AG09309 (cell line): Measurements from ENCODE around the gene ANKRD39.

Experiments used
- DNase-seq: peaks from one replicate; pipeline ENCODE4 v3.0.0-alpha.2; 2010; ENCODE audit warnings: low read depth
- H3K4me3 ChIP-seq: 2 replicates; pipeline ENCODE4 v1.5.1; 2011; ENCODE audit warnings: mild to moderate bottlenecking, low read depth, low read length, moderate library complexity; ENCODE audit not compliant: control insufficient read depth
- TF ChIP-seq, protein P1 (sequence below): IDR thresholded peaks from 2 replicates; pipeline ENCODE4 v1.5.1; 2011; ENCODE audit warnings: mild to moderate bottlenecking, low read depth, low read length, inconsistent platforms; ENCODE audit not compliant: insufficient read depth, control insufficient read depth; ENCODE audit errors: missing control alignments

The ANKRD39 gene

DNA sequence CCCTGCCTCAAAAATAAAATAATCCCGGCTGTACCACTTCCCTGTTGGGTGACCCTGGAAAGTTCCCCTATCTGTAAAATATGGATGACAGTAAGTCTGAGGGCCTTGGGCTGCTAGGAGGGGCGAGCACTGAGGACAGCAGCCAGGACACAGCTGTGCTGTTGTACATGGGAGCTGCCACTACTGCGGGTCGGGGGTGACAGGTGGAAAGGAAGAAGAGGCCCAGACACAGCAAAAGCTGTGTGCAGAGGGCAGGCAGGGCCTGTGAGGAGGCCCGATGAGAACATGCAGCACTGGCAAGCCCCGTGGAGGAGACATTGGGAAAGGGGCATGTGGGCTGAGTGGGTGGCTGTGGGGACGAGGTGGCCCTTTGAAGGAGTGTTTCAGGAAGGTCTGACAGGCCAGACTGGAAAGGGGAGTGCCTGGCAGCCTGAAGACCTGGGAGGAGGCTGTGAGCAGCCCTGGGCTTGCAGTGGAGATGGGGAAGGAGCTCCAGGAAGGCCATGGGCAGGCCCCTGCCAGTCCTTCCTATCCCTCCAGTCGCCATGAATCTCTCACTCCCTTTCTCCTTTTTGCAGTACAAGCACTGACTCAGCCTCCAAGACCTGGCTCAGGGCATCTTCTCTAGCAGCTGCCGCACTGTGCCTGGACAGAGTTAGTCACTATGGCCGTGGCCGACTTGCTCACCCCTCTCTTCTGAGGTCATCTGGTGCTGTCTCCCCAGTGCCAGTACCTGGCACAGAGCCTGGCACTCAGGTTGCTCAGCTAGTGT lies 41.0 kb upstream of the ANKRD39 start:
- no peak for DNase-seq
- TF ChIP-seq, protein P1, sequence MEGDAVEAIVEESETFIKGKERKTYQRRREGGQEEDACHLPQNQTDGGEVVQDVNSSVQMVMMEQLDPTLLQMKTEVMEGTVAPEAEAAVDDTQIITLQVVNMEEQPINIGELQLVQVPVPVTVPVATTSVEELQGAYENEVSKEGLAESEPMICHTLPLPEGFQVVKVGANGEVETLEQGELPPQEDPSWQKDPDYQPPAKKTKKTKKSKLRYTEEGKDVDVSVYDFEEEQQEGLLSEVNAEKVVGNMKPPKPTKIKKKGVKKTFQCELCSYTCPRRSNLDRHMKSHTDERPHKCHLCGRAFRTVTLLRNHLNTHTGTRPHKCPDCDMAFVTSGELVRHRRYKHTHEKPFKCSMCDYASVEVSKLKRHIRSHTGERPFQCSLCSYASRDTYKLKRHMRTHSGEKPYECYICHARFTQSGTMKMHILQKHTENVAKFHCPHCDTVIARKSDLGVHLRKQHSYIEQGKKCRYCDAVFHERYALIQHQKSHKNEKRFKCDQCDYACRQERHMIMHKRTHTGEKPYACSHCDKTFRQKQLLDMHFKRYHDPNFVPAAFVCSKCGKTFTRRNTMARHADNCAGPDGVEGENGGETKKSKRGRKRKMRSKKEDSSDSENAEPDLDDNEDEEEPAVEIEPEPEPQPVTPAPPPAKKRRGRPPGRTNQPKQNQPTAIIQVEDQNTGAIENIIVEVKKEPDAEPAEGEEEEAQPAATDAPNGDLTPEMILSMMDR, result no peak
- no peak overlapping the region for H3K4me3 ChIP-seq

DNA sequence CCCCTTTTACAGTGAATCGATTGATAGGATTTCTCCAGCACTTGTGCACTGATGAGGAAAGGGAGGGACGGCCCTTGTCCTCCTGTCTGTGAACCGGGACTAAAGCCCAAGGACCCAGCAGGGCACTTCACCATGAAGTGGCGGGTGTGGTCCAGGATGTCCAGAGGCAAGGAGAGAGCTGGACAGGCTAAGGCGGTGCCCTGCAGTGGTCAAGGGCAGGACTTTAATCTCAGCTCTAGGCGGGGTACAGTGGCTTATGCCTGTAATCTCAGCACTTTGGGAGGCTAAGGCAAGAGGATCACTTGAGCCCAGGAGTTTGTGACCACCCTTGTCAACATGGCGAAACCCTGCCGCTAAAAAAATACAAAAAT lies 40.3 kb upstream of the ANKRD39 start:
- TF ChIP-seq, protein P1, result no peak
- no peak for DNase-seq
- no peak overlapping the region for H3K4me3 ChIP-seq

DNA sequence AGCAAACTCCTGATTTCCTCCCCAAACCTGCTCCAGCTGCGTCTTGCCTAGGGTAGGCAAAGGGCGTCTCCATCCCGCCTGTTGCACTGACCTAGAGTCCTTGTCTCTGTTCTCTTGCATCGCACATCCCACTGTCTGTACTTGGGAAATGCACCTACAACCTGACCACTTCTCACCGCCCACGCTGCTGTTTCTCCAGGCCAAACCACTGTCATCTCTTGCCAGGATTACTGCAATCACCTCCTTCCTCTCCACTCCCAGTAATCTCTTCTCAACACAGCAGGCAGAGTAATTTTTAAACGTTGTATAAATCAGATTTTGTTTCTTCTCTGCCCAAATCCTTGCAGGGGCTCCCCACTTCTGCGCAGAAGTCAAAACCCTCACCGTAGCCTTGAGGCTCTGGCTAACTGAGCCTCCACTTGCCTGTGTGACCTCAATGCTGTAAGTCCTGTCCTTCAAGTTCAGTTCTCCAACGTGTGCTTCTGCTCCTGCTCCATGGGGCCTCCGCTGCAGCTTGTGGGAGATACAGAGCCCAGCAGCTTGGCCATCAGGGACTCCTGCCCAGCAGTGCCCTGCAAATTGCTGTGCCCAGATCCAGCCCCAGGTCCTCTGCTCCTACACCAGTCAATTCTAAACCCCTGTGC lies 39.8 kb upstream of the ANKRD39 start:
- TF ChIP-seq, protein P1, result no peak
- no peak for DNase-seq

DNA sequence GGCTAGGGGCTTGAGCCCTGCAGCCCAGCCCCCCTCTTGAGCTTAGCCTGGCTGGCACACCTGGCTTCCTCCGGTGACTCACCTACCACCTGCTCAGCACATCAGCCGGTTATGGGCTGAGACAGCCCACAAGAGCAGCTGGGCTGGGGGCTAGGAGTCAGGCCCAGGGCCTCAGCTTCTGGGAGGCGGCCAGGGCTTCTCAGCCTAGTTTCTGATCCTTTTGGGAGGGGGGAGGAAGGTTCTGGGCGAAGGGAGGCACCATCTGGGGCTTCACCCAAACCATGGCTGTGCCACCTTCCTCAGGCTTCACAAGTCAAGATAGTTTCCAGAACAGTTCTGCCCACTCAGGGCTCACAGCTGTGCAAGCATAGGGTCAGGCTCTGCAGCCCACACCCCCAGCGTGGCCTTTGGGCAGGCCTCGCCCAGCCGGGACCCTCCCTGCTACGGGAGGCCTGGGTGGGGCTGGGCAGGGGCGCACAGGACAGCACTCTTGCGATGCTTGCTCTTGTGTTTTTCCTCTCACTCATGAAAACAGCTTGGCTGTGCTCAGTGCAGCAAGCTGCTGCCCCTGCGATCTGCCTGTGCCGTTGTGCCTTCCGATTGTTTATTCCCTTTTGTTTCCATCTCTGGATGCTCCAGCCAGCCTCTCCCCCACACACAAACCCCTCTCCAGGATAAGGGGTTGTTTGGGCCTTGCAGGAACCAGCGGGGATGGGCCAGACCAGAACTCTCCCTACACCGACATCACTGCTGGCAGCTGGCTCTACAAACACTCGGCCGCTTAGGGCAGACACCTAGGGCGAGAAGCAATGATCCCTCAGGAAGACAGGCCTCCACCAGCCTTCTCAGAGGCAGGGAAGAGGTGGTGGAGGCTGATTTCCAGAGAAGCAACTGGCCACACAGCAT lies 38.2 kb upstream of the ANKRD39 start:
- no peak for DNase-seq
- no peak overlapping the region for H3K4me3 ChIP-seq
- TF ChIP-seq, protein P1, result no peak

More for the DNA sequence above, 39.8 kb upstream of the ANKRD39 start:
- H3K4me3 ChIP-seq, result no peak overlapping the region

DNA sequence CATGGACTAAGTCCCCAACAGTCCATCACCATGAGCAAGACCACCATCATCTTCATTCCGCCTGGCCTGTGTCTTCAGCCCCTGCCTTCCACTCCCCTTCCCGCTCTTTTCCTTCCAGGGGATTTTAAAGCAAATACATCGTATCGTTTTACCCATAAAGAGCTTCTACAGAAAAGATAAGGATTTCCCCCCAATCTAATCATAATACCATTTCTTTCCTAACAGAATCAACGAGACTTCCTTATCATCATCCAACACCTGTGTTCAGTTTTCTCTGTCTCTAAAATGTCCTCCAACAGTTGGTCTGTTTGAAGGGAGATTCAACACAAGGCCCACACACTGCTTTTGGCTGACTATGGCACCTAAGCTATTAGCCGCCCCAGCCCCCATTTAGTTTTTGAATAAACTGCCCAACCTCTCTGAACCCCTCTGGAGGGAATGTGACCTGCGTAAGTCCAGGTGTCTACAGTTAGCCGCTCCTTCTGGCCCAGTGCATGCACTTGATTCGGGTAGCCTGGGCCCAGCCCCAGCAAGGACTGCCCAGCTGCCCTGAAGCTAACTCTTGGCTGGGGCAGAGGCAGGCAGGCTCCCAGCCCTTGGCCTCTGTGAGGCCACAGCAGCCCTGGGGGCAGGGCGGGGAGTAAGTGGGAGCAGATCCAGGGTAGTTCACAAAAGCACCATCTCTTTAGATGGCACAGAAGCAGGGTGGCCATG lies 37.4 kb upstream of the ANKRD39 start:
- TF ChIP-seq, protein P1, result no peak
- no peak overlapping the region for H3K4me3 ChIP-seq
- no peak for DNase-seq

DNA sequence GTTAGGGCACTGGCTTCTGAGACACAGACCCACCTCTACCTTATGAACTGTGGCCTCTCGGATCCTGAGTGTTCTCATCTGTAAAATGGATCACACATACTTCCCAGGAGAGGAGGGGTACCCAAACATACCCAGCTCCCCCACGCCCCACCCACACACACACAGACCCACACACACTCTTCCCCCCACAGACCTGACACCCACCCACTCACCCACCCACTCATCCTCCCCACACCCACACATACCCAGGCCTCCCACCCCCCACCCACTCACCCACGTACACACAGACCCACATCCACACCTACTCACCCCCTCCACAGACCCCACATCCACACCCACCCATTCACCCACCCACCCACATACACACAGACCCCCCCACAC lies 36.3 kb upstream of the ANKRD39 start:
- TF ChIP-seq, protein P1, result no peak
- no peak overlapping the region for H3K4me3 ChIP-seq
- DNase-seq, result no peak
